HepG2 (cell line): ENCODE data around the gene RBCK1. TPM values are rescaled to one million over a fixed set of nuclear protein-coding genes. Genes with fewer than 3 reads are reported as not detected.

Experiments used
- AHR ChIP-seq: IDR thresholded peaks from 2 replicates; pipeline ENCODE4 v1.6.1; 2018; ENCODE audit warnings: missing genetic modification reagents, missing compliant biosample characterization
- CEBPG ChIP-seq: IDR thresholded peaks from 2 replicates; pipeline ENCODE4 v1.6.1; 2016
- HES4 ChIP-seq: sonication (generic); formaldehyde crosslinking; IDR thresholded peaks from 2 replicates; pipeline ENCODE4 v1.9.0; 2021; ENCODE audit warnings: mild to moderate bottlenecking, missing genetic modification reagents, borderline replicate concordance
- MAF1 ChIP-seq: sonication (generic); formaldehyde crosslinking; IDR thresholded peaks from 2 replicates; pipeline ENCODE4 v1.5.0; 2020; ENCODE audit warnings: missing genetic modification reagents, borderline replicate concordance
- MAFF ChIP-seq: IDR thresholded peaks from 2 replicates; pipeline ENCODE4 v1.6.1; 2011; ENCODE audit warnings: low read depth, low read length, improper control_type of control experiment
- MED8 ChIP-seq: sonication (generic); formaldehyde crosslinking; IDR thresholded peaks from 2 replicates; pipeline ENCODE4 v1.8.1; 2023; ENCODE audit warnings: mild to moderate bottlenecking, missing genetic modification reagents; ENCODE audit not compliant: insufficient replicate concordance
- MYNN ChIP-seq: sonication (generic); formaldehyde crosslinking; IDR thresholded peaks from 2 replicates; pipeline ENCODE4 v1.4.0; 2020; ENCODE audit warnings: mild to moderate bottlenecking, low read depth, missing genetic modification reagents
- SCMH1 ChIP-seq: sonication (generic); formaldehyde crosslinking; IDR thresholded peaks from 2 replicates; pipeline ENCODE4 v1.9.0; 2021; ENCODE audit warnings: missing genetic modification reagents, mild to moderate bottlenecking, borderline replicate concordance
- SNRNP70 ChIP-seq: fragments of 200-400 bp; formaldehyde crosslinking; IDR thresholded peaks from 2 replicates; pipeline ENCODE4 v1.6.1; 2017; ENCODE audit warnings: mild to moderate bottlenecking, low read depth, low read length, moderate library complexity
- ZEB1 ChIP-seq: IDR thresholded peaks from 2 replicates; pipeline ENCODE4 v1.6.1; 2012; ENCODE audit warnings: mild to moderate bottlenecking, low read depth, inconsistent platforms; ENCODE audit not compliant: insufficient replicate concordance
- ZFY ChIP-seq: sonication (generic); formaldehyde crosslinking; IDR thresholded peaks from 2 replicates; pipeline ENCODE4 v1.4.0; 2020; ENCODE audit warnings: missing genetic modification reagents
- ZNF260 ChIP-seq: sonication (generic); formaldehyde crosslinking; IDR thresholded peaks from 2 replicates; pipeline ENCODE4 v1.4.0; 2020; ENCODE audit warnings: missing genetic modification reagents, low read depth, mild to moderate bottlenecking, borderline replicate concordance
- ZNF569 ChIP-seq: sonication (generic); formaldehyde crosslinking; IDR thresholded peaks from 2 replicates; pipeline ENCODE4 v1.5.0; 2020; ENCODE audit warnings: mild to moderate bottlenecking, missing genetic modification reagents, moderate library complexity, borderline replicate concordance
- ZNF703 ChIP-seq: sonication (generic); formaldehyde crosslinking; IDR thresholded peaks from 2 replicates; pipeline ENCODE4 v1.5.1; 2020; ENCODE audit warnings: missing genetic modification reagents, mild to moderate bottlenecking, moderate library complexity, borderline replicate concordance
- polyA plus RNA-seq, 8 experiments: library from polyadenylated mRNA; depleted of rRNA in 3 of 8; stranded (reverse) in 7 of 8; unstranded in 1 of 8; fragments of >200 nt; fragmentation: Illumina TruSeq in 4 of 8; extraction: Trizol in 4 of 8; gene quantifications; 2 replicates each; pipeline versions ENCODE4 v1.2.1 to v1.2.3, GENCODE V29; 2011 to 2016; ENCODE audit warnings: low read depth in 4 of 8, missing spikeins in 1 of 8, mixed read lengths in 1 of 8; ENCODE audit not compliant: insufficient read depth in 1 of 8
- total RNA-seq, 5 experiments: library from RNA; depleted of rRNA; stranded (reverse); fragments of >200 nt; fragmentation: Illumina TruSeq; extraction: Trizol; gene quantifications; 2 replicates each; pipeline ENCODE4 v1.2.3, GENCODE V29; 2016; ENCODE audit warnings: low read depth in 1 of 5
- TF ChIP-seq, protein P1 (sequence below): sonication (generic); formaldehyde crosslinking; IDR thresholded peaks from 2 replicates; pipeline ENCODE4 v1.5.1; 2020; ENCODE audit warnings: missing genetic modification reagents, mild to moderate bottlenecking, borderline replicate concordance
- TF ChIP-seq, protein P2 (sequence below): IDR thresholded peaks from 2 replicates; pipeline ENCODE4 v1.6.1; 2012; ENCODE audit warnings: low read length, improper control_type of control experiment
- TF ChIP-seq, protein P3 (sequence below): sonication (generic); formaldehyde crosslinking; IDR thresholded peaks from 2 replicates; pipeline ENCODE4 v1.4.0; 2020; ENCODE audit warnings: mild to moderate bottlenecking, missing genetic modification reagents, borderline replicate concordance
- TF ChIP-seq, protein P4 (sequence below): sonication (generic); formaldehyde crosslinking; IDR thresholded peaks from 2 replicates; pipeline ENCODE4 v1.4.0; 2020; ENCODE audit warnings: missing genetic modification reagents

The RBCK1 gene
- total and polyA plus RNA-seq, 2 of the 13 experiments (the other 11 are each of a cell fraction or from before 2014, with no cell fraction given) = 149 to 215 TPM

DNA sequence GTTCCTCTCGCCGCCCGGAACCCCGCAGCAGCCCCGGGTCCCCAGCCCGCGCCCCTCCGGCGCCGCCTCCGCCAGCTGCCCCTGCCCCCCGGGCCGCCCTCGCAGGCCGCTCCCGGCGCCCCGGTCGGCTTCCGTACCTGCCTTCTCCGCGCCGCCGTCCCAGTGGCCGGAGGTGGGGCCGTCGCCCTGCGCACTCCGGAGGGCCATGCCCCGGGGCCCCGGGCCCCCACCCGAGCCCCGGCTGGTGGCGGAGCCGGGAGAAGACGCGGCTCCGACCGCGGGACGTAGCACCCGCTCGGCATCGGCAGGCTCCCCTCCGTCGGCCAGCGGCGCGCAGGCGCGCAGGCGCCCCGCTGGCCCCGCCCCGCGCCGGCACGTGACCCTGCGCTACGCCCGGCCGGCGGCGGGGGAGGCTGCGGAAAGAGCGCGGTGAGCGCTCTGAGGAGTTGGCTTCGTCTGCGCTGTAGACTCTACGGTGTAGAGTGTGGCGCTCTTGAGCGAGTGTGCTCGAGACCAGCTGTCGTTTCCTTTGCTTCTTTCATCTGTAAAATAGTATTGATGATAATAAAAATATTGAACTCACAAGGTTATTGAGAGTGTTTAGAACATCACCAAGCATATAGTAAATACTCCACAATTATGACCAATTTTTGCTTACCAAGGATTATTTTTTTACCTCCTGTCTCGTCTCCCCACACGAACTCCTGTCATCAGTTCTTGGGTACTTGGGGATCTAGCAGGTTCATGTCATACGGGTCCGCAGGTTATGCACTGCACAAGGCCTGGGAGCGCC lies 54.3 kb downstream of the RBCK1 start, which contains the start of gene TBC1D20 (continued):
- TF ChIP-seq SCMH1 (CRISPR knock-in tag) (no peak), MAFF (peak; percentile 86), ZFY (CRISPR knock-in tag) (peak; percentile 89), ZNF703 (CRISPR knock-in tag) (no peak), HES4 (CRISPR knock-in tag) (peak; percentile 69), MYNN (CRISPR knock-in tag) (no peak), MAF1 (CRISPR knock-in tag) (no peak), ZNF260 (CRISPR knock-in tag) (no peak), ZNF569 (no peak), CEBPG (CRISPR knock-in tag) (0 out of 2 replicates have a peak, but pooled peaks have one; percentile 29), AHR (CRISPR knock-in tag) (0 out of 2 replicates have a peak, but pooled peaks have one; percentile 14), ZEB1 (no peak), SNRNP70 (no peak), MED8 (CRISPR knock-in tag) (no peak)
- TF ChIP-seq, protein P1, sequence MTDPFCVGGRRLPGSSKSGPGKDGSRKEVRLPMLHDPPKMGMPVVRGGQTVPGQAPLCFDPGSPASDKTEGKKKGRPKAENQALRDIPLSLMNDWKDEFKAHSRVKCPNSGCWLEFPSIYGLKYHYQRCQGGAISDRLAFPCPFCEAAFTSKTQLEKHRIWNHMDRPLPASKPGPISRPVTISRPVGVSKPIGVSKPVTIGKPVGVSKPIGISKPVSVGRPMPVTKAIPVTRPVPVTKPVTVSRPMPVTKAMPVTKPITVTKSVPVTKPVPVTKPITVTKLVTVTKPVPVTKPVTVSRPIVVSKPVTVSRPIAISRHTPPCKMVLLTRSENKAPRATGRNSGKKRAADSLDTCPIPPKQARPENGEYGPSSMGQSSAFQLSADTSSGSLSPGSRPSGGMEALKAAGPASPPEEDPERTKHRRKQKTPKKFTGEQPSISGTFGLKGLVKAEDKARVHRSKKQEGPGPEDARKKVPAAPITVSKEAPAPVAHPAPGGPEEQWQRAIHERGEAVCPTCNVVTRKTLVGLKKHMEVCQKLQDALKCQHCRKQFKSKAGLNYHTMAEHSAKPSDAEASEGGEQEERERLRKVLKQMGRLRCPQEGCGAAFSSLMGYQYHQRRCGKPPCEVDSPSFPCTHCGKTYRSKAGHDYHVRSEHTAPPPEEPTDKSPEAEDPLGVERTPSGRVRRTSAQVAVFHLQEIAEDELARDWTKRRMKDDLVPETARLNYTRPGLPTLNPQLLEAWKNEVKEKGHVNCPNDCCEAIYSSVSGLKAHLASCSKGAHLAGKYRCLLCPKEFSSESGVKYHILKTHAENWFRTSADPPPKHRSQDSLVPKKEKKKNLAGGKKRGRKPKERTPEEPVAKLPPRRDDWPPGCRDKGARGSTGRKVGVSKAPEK = no peak
- TF ChIP-seq, protein P2, sequence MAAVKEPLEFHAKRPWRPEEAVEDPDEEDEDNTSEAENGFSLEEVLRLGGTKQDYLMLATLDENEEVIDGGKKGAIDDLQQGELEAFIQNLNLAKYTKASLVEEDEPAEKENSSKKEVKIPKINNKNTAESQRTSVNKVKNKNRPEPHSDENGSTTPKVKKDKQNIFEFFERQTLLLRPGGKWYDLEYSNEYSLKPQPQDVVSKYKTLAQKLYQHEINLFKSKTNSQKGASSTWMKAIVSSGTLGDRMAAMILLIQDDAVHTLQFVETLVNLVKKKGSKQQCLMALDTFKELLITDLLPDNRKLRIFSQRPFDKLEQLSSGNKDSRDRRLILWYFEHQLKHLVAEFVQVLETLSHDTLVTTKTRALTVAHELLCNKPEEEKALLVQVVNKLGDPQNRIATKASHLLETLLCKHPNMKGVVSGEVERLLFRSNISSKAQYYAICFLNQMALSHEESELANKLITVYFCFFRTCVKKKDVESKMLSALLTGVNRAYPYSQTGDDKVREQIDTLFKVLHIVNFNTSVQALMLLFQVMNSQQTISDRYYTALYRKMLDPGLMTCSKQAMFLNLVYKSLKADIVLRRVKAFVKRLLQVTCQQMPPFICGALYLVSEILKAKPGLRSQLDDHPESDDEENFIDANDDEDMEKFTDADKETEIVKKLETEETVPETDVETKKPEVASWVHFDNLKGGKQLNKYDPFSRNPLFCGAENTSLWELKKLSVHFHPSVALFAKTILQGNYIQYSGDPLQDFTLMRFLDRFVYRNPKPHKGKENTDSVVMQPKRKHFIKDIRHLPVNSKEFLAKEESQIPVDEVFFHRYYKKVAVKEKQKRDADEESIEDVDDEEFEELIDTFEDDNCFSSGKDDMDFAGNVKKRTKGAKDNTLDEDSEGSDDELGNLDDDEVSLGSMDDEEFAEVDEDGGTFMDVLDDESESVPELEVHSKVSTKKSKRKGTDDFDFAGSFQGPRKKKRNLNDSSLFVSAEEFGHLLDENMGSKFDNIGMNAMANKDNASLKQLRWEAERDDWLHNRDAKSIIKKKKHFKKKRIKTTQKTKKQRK = no peak
- TF ChIP-seq, protein P3, sequence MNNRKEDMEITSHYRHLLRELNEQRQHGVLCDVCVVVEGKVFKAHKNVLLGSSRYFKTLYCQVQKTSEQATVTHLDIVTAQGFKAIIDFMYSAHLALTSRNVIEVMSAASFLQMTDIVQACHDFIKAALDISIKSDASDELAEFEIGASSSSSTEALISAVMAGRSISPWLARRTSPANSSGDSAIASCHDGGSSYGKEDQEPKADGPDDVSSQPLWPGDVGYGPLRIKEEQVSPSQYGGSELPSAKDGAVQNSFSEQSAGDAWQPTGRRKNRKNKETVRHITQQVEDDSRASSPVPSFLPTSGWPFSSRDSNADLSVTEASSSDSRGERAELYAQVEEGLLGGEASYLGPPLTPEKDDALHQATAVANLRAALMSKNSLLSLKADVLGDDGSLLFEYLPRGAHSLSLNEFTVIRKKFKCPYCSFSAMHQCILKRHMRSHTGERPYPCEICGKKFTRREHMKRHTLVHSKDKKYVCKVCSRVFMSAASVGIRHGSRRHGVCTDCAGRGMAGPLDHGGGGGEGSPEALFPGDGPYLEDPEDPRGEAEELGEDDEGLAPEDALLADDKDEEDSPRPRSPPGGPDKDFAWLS (CRISPR knock-in tag) = no peak
- TF ChIP-seq, protein P4, sequence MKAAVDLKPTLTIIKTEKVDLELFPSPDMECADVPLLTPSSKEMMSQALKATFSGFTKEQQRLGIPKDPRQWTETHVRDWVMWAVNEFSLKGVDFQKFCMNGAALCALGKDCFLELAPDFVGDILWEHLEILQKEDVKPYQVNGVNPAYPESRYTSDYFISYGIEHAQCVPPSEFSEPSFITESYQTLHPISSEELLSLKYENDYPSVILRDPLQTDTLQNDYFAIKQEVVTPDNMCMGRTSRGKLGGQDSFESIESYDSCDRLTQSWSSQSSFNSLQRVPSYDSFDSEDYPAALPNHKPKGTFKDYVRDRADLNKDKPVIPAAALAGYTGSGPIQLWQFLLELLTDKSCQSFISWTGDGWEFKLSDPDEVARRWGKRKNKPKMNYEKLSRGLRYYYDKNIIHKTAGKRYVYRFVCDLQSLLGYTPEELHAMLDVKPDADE = no peak
